Breast epithelium (tissue), 3 donors: ENCODE measurements around the gene MANBA.

Experiments
- POLR2A ChIP-seq: fragments of 450-650 bp; IDR thresholded peaks from one replicate; pipeline ENCODE4 v1.6.1; 2016; ENCODE audit warnings: antibody characterized with exemption, mild to moderate bottlenecking, moderate library complexity
- TF ChIP-seq, protein P1 (sequence below), 3 donors: fragments of 450-650 bp; IDR thresholded peaks; one replicate each; pipeline ENCODE4 v1.5.1; 2016 to 2017; ENCODE audit warnings: antibody characterized with exemption in 3 of 3, mild to moderate bottlenecking in 3 of 3, moderate library complexity in 3 of 3

DNA sequence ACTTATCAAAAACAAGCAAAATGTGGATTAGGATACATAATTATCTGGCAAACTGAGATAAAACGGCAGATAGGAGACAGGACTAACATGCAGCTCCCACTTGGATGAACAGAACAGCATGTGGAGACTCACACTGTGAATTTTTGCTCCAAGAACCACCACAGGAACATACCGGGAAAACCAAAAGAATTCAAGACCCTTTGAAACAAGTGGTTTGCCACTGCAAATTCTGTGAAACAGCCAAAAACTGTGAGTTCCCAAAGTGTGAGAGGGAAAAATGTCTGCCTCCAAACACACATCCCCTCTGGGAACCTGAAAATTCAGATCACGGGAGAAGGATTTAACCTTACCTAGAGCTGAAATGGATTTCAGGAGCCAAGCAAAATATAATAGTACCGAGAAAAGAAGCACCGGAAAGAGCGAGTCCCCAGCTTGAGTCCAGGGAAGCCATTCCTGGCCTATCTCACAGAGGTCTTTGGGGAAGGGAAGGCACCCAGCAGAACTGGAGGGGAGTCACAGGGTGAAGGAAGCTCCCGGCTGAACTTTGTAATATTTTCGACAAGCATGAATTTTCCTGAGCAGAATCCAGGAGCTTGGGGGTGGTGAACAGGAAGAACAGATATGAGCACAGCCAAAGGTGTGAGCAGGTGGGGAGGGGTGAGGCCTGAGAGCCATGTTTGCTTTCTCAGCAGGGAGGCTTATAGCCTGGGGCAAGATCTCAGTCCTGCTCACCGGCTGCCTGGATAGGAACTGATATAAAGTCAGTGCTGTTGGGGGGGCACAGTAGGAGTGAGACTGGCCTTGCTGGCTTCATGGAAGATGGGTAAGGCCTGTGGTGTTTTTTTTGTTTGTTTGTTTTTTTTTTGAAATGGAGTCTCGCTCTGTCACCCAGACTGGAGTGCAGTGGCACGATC, 23.9 kb downstream of the MANBA start:
- TF ChIP-seq, protein P1, sequence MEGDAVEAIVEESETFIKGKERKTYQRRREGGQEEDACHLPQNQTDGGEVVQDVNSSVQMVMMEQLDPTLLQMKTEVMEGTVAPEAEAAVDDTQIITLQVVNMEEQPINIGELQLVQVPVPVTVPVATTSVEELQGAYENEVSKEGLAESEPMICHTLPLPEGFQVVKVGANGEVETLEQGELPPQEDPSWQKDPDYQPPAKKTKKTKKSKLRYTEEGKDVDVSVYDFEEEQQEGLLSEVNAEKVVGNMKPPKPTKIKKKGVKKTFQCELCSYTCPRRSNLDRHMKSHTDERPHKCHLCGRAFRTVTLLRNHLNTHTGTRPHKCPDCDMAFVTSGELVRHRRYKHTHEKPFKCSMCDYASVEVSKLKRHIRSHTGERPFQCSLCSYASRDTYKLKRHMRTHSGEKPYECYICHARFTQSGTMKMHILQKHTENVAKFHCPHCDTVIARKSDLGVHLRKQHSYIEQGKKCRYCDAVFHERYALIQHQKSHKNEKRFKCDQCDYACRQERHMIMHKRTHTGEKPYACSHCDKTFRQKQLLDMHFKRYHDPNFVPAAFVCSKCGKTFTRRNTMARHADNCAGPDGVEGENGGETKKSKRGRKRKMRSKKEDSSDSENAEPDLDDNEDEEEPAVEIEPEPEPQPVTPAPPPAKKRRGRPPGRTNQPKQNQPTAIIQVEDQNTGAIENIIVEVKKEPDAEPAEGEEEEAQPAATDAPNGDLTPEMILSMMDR (IDR thresholded peaks at IDR 0.05): no peak
- TF ChIP-seq POLR2A: no peak
